Natural killer cell (primary cell): ENCODE data around the gene LMX1B. TPM values are rescaled to one million over a fixed set of nuclear protein-coding genes. Genes with fewer than 3 reads are reported as not detected.

ENCODE experiments used
- ATAC-seq, 3 donors: fragments of 150-1000 bp in 2 of 3; fragments of 200-7000 bp in 1 of 3; cut with Tn5 transposase; 1 replicate in 1 of 3; 2 replicates in 2 of 3; pipeline ENCODE4 v1.10.0; 2021; ENCODE audit warnings: mild to moderate bottlenecking in 2 of 3, moderate library complexity in 2 of 3
- DNase-seq, 2 donors: peaks; one replicate each; pipeline versions ENCODE4 v3.0.0 to v3.0.0-alpha.2; 2013 to 2021; ENCODE audit warnings: mixed read lengths in 1 of 2
- H3K27ac ChIP-seq: one replicate; pipeline ENCODE4 v1.5.1; 2013; ENCODE audit warnings: mild to moderate bottlenecking, low read length
- H3K27me3 ChIP-seq: one replicate; pipeline ENCODE4 v1.6.1; 2013; ENCODE audit warnings: low read length; ENCODE audit not compliant: control insufficient read depth, insufficient read depth
- H3K36me3 ChIP-seq: one replicate; pipeline ENCODE4 v1.6.1; 2013; ENCODE audit warnings: low read length; ENCODE audit not compliant: control insufficient read depth, insufficient read depth
- H3K4me1 ChIP-seq: one replicate; pipeline ENCODE4 v1.6.1; 2013; ENCODE audit warnings: low read length; ENCODE audit not compliant: control insufficient read depth, insufficient read depth
- H3K4me3 ChIP-seq: one replicate; pipeline ENCODE4 v1.5.1; 2013; ENCODE audit warnings: low read length
- H3K9me3 ChIP-seq: one replicate; pipeline ENCODE4 v1.6.1; 2013; ENCODE audit warnings: low read length; ENCODE audit not compliant: control insufficient read depth, insufficient read depth
- H3K27ac Mint-ChIP-seq, 2 donors: one replicate each; pipeline ENCODE4 v1.8.0; 2022; ENCODE audit warnings: mild to moderate bottlenecking in 2 of 2, mixed read lengths in 2 of 2, moderate library complexity in 1 of 2
- H3K27me3 Mint-ChIP-seq, 2 donors: one replicate each; pipeline ENCODE4 v1.8.0; 2022; ENCODE audit warnings: low read depth in 2 of 2, mixed read lengths in 2 of 2
- H3K36me3 Mint-ChIP-seq: one replicate; pipeline ENCODE4 v1.8.0; 2022; ENCODE audit warnings: mixed read lengths
- H3K4me1 Mint-ChIP-seq, 2 donors: one replicate each; pipeline ENCODE4 v1.8.0; 2022; ENCODE audit warnings: mixed read lengths in 2 of 2
- H3K4me3 Mint-ChIP-seq: one replicate; pipeline ENCODE4 v1.8.0; 2022; ENCODE audit warnings: mild to moderate bottlenecking, moderate library complexity, mixed read lengths
- H3K9me3 Mint-ChIP-seq, 2 donors: one replicate each; pipeline ENCODE4 v1.8.0; 2022; ENCODE audit warnings: mixed read lengths in 2 of 2
- WGBS: methylation state at CpG from one replicate; pipeline ENCODE4 v1.1.7; 2013; ENCODE audit warnings: missing lambda C conversion rate; ENCODE audit not compliant: insufficient coverage; 5-methylcytosine and 5-hydroxymethylcytosine counted together
- intact Hi-C: fragments of 100-400 bp; cut with micrococcal nuclease; formaldehyde crosslinking; loops from one replicate; pipeline ENCODE4 v1.14.2; 2022
- total RNA-seq, 4 donors: library from RNA; stranded (reverse); fragments of 120-200 nt in 1 of 4; gene quantifications; one replicate each; pipeline versions ENCODE4 v1.2.3 to v1.2.4, GENCODE V29; 2013 to 2022
- TF ChIP-seq, protein P1 (sequence below): fragments of 200-600 bp; IDR thresholded peaks from one replicate; pipeline ENCODE4 v1.8.0; 2022; ENCODE audit warnings: antibody characterized with exemption

The LMX1B gene
- total RNA-seq, 3 donors from 2014 or later (not counting 1 experiment from before 2014, with no cell fraction given) = not detected

- peaks cover 65 to 71% of the 10 kb centered on the region in 2 donors for H3K27me3 Mint-ChIP-seq
- H3K4me1 ChIP-seq = peaks cover 7% of the 10 kb centered on the region
- TF ChIP-seq, protein P1, sequence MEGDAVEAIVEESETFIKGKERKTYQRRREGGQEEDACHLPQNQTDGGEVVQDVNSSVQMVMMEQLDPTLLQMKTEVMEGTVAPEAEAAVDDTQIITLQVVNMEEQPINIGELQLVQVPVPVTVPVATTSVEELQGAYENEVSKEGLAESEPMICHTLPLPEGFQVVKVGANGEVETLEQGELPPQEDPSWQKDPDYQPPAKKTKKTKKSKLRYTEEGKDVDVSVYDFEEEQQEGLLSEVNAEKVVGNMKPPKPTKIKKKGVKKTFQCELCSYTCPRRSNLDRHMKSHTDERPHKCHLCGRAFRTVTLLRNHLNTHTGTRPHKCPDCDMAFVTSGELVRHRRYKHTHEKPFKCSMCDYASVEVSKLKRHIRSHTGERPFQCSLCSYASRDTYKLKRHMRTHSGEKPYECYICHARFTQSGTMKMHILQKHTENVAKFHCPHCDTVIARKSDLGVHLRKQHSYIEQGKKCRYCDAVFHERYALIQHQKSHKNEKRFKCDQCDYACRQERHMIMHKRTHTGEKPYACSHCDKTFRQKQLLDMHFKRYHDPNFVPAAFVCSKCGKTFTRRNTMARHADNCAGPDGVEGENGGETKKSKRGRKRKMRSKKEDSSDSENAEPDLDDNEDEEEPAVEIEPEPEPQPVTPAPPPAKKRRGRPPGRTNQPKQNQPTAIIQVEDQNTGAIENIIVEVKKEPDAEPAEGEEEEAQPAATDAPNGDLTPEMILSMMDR = no peak
- no peak overlapping the region for H3K4me3 Mint-ChIP-seq
- peaks cover 43% of the 10 kb centered on the region for H3K27me3 ChIP-seq
- H3K4me1 Mint-ChIP-seq = peaks cover 8 to 10% of the 10 kb centered on the region in 2 donors
- WGBS = 44% methylated on average over 15 of the region's 16 CpGs
- no peaks in the 10 kb centered on the region for H3K36me3 Mint-ChIP-seq
- intact Hi-C loops = no loop called here
- H3K9me3 ChIP-seq = no peaks in the 10 kb centered on the region
- no peak overlapping the region for H3K4me3 ChIP-seq
- no peaks in the 10 kb centered on the region for H3K36me3 ChIP-seq
- DNase-seq (no peak), ATAC-seq (no peak)
- H3K27ac ChIP-seq = no peak overlapping the region
- H3K27ac Mint-ChIP-seq = no peak overlapping the region
- no peaks in the 10 kb centered on the region for H3K9me3 Mint-ChIP-seq
These were observed 30.3 kb downstream of the LMX1B start for GRCh38 chr9:126643945-126644527.

DNA sequence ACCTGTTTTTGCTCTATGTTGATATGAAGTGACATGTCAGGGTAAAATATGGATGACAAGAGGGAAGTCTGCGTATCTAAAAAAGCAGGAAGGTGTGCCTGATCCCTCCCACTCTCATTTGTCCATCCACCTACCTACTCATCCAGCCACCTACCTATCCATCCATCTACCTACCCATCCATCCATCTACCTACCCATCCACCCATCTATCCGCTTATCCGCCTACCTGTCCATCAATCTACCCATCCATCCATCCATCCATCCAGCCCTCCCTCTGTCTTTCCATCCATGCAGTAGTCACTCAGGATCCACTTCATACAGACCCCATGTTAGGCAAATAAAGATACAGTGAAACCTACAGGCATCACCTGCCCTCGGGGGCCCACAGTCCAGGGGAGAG, 32.4 kb downstream of the LMX1B start:
- H3K4me1 Mint-ChIP-seq = peaks cover 8 to 10% of the 10 kb centered on the region in 2 donors
- ATAC-seq = no peak
- Histone ChIP-seq H3K36me3 (no peaks in the 10 kb centered on the region), H3K4me3 (no peak overlapping the region), H3K27me3 (peaks cover 31% of the 10 kb centered on the region), H3K4me1 (no peaks in the 10 kb centered on the region), H3K9me3 (no peaks in the 10 kb centered on the region), H3K27ac (no peak overlapping the region)
- DNase-seq = no peak
- H3K27ac Mint-ChIP-seq = no peak overlapping the region
- H3K27me3 Mint-ChIP-seq = peaks cover 73 to 84% of the 10 kb centered on the region in 2 donors
- 52% methylated on average over 3 of the region's 4 CpGs for WGBS
- no peak overlapping the region for H3K4me3 Mint-ChIP-seq
- no peaks in the 10 kb centered on the region for H3K36me3 Mint-ChIP-seq
- no peaks in the 10 kb centered on the region for H3K9me3 Mint-ChIP-seq
- TF ChIP-seq, protein P1 = no peak
- intact Hi-C loops = no loop called here

DNA sequence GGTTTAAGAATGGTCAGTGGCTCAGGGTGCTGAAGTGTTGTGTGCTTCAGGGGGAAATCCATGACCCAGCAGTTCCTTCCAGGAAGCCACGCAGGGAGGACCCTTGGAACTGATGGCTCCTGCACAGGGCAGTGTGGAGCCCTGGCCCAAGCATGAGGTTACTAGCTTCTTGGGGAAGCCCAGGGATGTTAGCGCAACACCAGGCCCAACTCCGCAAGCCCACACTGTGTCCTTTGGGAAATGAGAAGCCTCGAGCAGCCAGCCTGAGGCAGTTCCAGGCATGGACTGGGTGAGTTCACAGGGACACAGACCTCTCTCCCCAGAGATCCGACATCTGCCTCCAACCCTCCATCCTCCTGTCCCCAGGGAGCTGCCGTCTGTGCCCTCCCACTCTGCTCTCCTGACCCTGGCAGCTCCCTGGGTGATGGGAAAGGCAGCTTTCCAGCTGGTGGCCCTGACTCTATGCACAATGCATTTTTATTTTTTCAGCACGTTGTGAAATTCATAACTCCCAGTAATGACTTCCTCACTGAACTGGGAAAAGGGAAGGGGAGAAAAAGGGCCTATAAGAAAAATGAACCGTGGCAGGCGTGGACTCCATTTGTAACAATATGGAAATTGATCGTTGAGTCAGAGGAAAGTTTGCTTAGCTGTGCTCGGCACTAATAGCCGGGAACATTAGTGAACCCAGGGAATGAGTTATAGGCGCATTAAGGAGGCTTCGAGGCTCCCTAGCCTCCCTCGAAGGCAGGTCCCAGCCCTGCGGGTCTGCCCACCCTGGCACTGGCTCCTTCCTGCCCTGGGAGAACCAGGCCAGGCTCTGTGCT, 34.1 kb downstream of the LMX1B start:
- TF ChIP-seq, protein P1 = no peak
- H3K27me3 ChIP-seq = peaks cover 35% of the 10 kb centered on the region
- no peaks in the 10 kb centered on the region for H3K36me3 ChIP-seq
- no peak for ATAC-seq
- Mint-ChIP-seq H3K27ac (no peak overlapping the region), H3K4me1 (peaks cover 0 to under 1% of the 10 kb centered on the region in 2 donors), H3K4me3 (no peak overlapping the region), H3K36me3 (no peaks in the 10 kb centered on the region), H3K9me3 (no peaks in the 10 kb centered on the region), H3K27me3 (peaks cover 63 to 74% of the 10 kb centered on the region in 2 donors)
- H3K4me1 ChIP-seq = no peaks in the 10 kb centered on the region
- DNase-seq = no peak
- no peak overlapping the region for H3K27ac ChIP-seq
- intact Hi-C loops = no loop called here
- WGBS = 77% methylated on average over 15 of the region's 16 CpGs
- no peaks in the 10 kb centered on the region for H3K9me3 ChIP-seq
- H3K4me3 ChIP-seq = no peak overlapping the region
